A549 (cell line): ENCODE data around the gene DYNC2H1. TPM values are rescaled to one million over a fixed set of nuclear protein-coding genes. Genes with fewer than 3 reads are reported as not detected.

Source experiments
- ATAC-seq, 2 experiments: fragments of 200-7000 bp in 1 of 2; fragments of >200 bp in 1 of 2; cut with Nextera tagmentation in 1 of 2; cut with Tn5 transposase in 1 of 2; 3 replicates each; pipeline versions ENCODE4 v1.8.0 to v1.9.1; 2018 to 2020; ENCODE audit warnings: mild to moderate bottlenecking in 1 of 2, moderate library complexity in 1 of 2
- CTCF ChIA-PET: fragments of 300-600 bp; sonication (Branson Sonifier 250); formaldehyde crosslinking; extraction: SDS; loops from one replicate; lab custom pipeline; 2021; ENCODE audit warnings: antibody characterized with exemption, inconsistent platforms; lab: Yijun Ruan, JAX
- POLR2A ChIA-PET: fragments of 350-600 bp; formaldehyde crosslinking; extraction: SDS; loops from one replicate; lab custom pipeline; 2021; ENCODE audit warnings: antibody characterized with exemption, inconsistent platforms; lab: Yijun Ruan, JAX
- DNase-seq, 2 experiments: peaks; one replicate each; pipeline versions ENCODE4 v3.0.0 to v3.0.0-alpha.2; 2011 to 2016; ENCODE audit warnings: low read depth in 1 of 2, low spot score in 1 of 2
- FAIRE-seq: peaks from 2 replicates; lab custom pipeline; 2011; peaks lifted over from hg19 to GRCh38; lab: Jason Lieb, UNC
- H3K27ac ChIP-seq, 2 experiments: fragments of >200 bp; sonication (Bioruptor Twin); formaldehyde crosslinking; 3 replicates each; pipeline ENCODE4 v1.5.1; 2016 to 2017
- H3K4me1 ChIP-seq: fragments of >200 bp; sonication (Bioruptor Twin); formaldehyde crosslinking; 3 replicates; pipeline ENCODE4 v1.6.1; 2016
- H3K4me2 ChIP-seq: fragments of >200 bp; sonication (Bioruptor Twin); formaldehyde crosslinking; 3 replicates; pipeline ENCODE4 v1.6.1; 2016
- H3K4me3 ChIP-seq: fragments of >200 bp; sonication (Bioruptor Twin); formaldehyde crosslinking; 3 replicates; pipeline ENCODE4 v1.5.1; 2016
- H3K9me3 ChIP-seq: fragments of >200 bp; sonication (Bioruptor Twin); formaldehyde crosslinking; 3 replicates; pipeline ENCODE4 v1.6.1; 2016
- CBX2 ChIP-seq: fragments of 200-600 bp; sonication (generic); IDR thresholded peaks from 2 replicates; pipeline ENCODE4 v1.6.1; 2016; ENCODE audit warnings: low read depth, mild to moderate bottlenecking, borderline replicate concordance
- CEBPB ChIP-seq, 2 experiments: fragments of >200 bp in 1 of 2; sonication (Bioruptor Twin) in 1 of 2; formaldehyde crosslinking in 1 of 2; IDR thresholded peaks; 2 replicates each; pipeline ENCODE4 v1.6.1; 2012 to 2016
- CHD4 ChIP-seq: fragments of 200-600 bp; sonication (generic); IDR thresholded peaks from 2 replicates; pipeline ENCODE4 v1.6.1; 2016; ENCODE audit warnings: antibody characterized with exemption, mild to moderate bottlenecking, borderline replicate concordance
- ESRRA ChIP-seq: fragments of 150-350 bp; IDR thresholded peaks from 2 replicates; pipeline ENCODE4 v1.6.1; 2014; ENCODE audit warnings: mild to moderate bottlenecking, low read length, borderline replicate concordance
- FOXS1 ChIP-seq: fragments of 250-450 bp; sonication (Bioruptor Pico); IDR thresholded peaks from 2 replicates; pipeline ENCODE4 v1.5.0; 2020; ENCODE audit warnings: mild to moderate bottlenecking, moderate library complexity
- GATA3 ChIP-seq: IDR thresholded peaks from 2 replicates; pipeline ENCODE4 v1.6.1; 2012; ENCODE audit warnings: borderline replicate concordance
- HMGXB4 ChIP-seq: fragments of 250-450 bp; sonication (Bioruptor Pico); IDR thresholded peaks from 2 replicates; pipeline ENCODE4 v1.5.0; 2021; ENCODE audit warnings: mild to moderate bottlenecking, moderate library complexity, borderline replicate concordance
- HOXB5 ChIP-seq: fragments of 250-450 bp; sonication (Bioruptor Pico); IDR thresholded peaks from 2 replicates; pipeline ENCODE4 v1.5.0; 2020; ENCODE audit warnings: mild to moderate bottlenecking, moderate library complexity
- KDM1A ChIP-seq: fragments of 200-600 bp; sonication (generic); IDR thresholded peaks from 2 replicates; pipeline ENCODE4 v1.6.1; 2016; ENCODE audit warnings: low read depth, mild to moderate bottlenecking
- MAZ ChIP-seq: fragments of 150-350 bp; IDR thresholded peaks from 2 replicates; pipeline ENCODE4 v1.6.1; 2014; ENCODE audit warnings: antibody characterized with exemption, low read depth, low read length, borderline replicate concordance
- NFE2L2 ChIP-seq: fragments of 150-350 bp; conservative IDR thresholded peaks from 2 replicates; pipeline ENCODE4 v1.6.1; 2014; ENCODE audit warnings: low read length
- POLR2AphosphoS2 ChIP-seq: conservative IDR thresholded peaks from 2 replicates; pipeline ENCODE4 v1.6.1; 2012; ENCODE audit warnings: low read length, improper control_type of control experiment, inconsistent platforms
- RCOR1 ChIP-seq: fragments of 150-350 bp; IDR thresholded peaks from 2 replicates; pipeline ENCODE4 v1.6.1; 2014; ENCODE audit warnings: antibody characterized with exemption, low read length, low read depth
- RFX5 ChIP-seq: fragments of 450-650 bp; IDR thresholded peaks from 2 replicates; pipeline ENCODE4 v1.7.1; 2014; ENCODE audit warnings: antibody characterized with exemption, mild to moderate bottlenecking, moderate library complexity
- RNF2 ChIP-seq: fragments of 200-600 bp; sonication (generic); IDR thresholded peaks from 2 replicates; pipeline ENCODE4 v1.6.1; 2016; ENCODE audit warnings: low read depth, mild to moderate bottlenecking, antibody characterized with exemption, moderate library complexity, borderline replicate concordance
- SMC3 ChIP-seq: fragments of >200 bp; sonication (Bioruptor Twin); formaldehyde crosslinking; IDR thresholded peaks from 3 replicates; pipeline ENCODE4 v1.6.1; 2018; ENCODE audit warnings: inconsistent platforms
- SREBF2 ChIP-seq: fragments of 450-650 bp; IDR thresholded peaks from 2 replicates; pipeline ENCODE4 v1.6.1; 2014; ENCODE audit warnings: mild to moderate bottlenecking, moderate library complexity
- USF2 ChIP-seq: fragments of 450-650 bp; IDR thresholded peaks from 2 replicates; pipeline ENCODE4 v1.6.1; 2014; ENCODE audit warnings: antibody characterized with exemption
- ZFP36 ChIP-seq: fragments of 450-650 bp; IDR thresholded peaks from 2 replicates; pipeline ENCODE4 v1.6.1; 2014; ENCODE audit warnings: borderline replicate concordance; ENCODE audit not compliant: partially characterized antibody
- WGBS: methylation state at CpG from one replicate; pipeline ENCODE4 v1.1.6; 2017; ENCODE audit errors: missing lambda C conversion rate; 5-methylcytosine and 5-hydroxymethylcytosine counted together
- polyA plus RNA-seq, 4 experiments: library from polyadenylated mRNA; depleted of rRNA in 3 of 4; stranded (reverse); fragments of >200 nt; fragmentation: RNase III in 1 of 4; extraction: RNeasy Plus Mini Kit Qiagen cat#74134 plus additional on column Dnase treatment in 1 of 4; gene quantifications; 2 replicates in 3 of 4; 3 replicates in 1 of 4; pipeline ENCODE4 v1.2.3, GENCODE V29; 2011 to 2017
- TF ChIP-seq, protein P1 (sequence below): fragments of >200 bp; sonication (Bioruptor Twin); formaldehyde crosslinking; IDR thresholded peaks from 2 replicates; pipeline ENCODE4 v1.6.1; 2016
- TF ChIP-seq, protein P2 (sequence below): fragments of 250-450 bp; sonication (Bioruptor Pico); IDR thresholded peaks from 2 replicates; pipeline ENCODE4 v1.5.0; 2020; ENCODE audit warnings: low read depth, mild to moderate bottlenecking, moderate library complexity
- TF ChIP-seq, protein P3 (sequence below): fragments of >200 bp; sonication (Bioruptor Twin); formaldehyde crosslinking; IDR thresholded peaks from 3 replicates; pipeline ENCODE4 v1.6.1; 2016
- TF ChIP-seq, protein P4 (sequence below): IDR thresholded peaks from 2 replicates; pipeline ENCODE4 v1.6.1; 2012

Gene DYNC2H1
- polyA plus RNA-seq, 2 of the 4 experiments (the other 2 are of a cell fraction): 4.9 to 14.8 TPM

DNA sequence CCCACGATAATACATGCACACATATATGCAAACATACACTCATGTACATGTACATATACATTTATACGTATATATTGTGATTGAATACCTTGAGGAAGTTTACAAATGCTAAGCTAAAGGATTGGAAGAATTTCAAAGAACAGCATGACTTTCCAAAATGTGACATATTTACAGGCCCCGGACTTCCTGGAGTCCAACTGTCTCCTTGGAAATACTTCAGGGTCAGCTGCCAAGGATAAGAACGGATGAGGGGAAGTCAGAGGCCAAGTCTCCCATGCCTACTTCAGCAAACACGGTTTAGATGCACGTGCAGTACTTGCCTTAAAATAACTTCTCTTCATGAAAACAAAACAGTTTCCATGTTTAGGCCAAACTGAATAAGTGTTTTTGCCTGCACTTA lies 213.6 kb downstream of the DYNC2H1 start:
- Histone ChIP-seq H3K4me1 (no peaks in the 10 kb centered on the region), H3K4me2 (no peak overlapping the region), H3K9me3 (no peaks in the 10 kb centered on the region), H3K27ac (no peak overlapping the region)
- 72% methylated on average over 6 of the region's 6 CpGs for WGBS
- ATAC-seq: no peak
- POLR2A ChIA-PET: no interaction called here
- FAIRE-seq: no peak
- TF ChIP-seq HMGXB4 (CRISPR knock-in tag) (no peak), MAZ (no peak), GATA3 (no peak), USF2 (no peak), KDM1A (no peak), RCOR1 (no peak), RNF2 (no peak), FOXS1 (CRISPR knock-in tag) (no peak)
- TF ChIP-seq, protein P1, sequence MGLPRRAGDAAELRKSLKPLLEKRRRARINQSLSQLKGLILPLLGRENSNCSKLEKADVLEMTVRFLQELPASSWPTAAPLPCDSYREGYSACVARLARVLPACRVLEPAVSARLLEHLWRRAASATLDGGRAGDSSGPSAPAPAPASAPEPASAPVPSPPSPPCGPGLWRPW: no peak
- TF ChIP-seq, all 56 proteins: peak for 0
- CTCF ChIA-PET: interaction anchor here (2.7 kb wide), 1 partner anchor 278 kb away, joined by 8 read pairs; no protein-coding TSS in a partner anchor
- no peak for DNase-seq
- H3K4me3 ChIP-seq: no peak overlapping the region

DNA sequence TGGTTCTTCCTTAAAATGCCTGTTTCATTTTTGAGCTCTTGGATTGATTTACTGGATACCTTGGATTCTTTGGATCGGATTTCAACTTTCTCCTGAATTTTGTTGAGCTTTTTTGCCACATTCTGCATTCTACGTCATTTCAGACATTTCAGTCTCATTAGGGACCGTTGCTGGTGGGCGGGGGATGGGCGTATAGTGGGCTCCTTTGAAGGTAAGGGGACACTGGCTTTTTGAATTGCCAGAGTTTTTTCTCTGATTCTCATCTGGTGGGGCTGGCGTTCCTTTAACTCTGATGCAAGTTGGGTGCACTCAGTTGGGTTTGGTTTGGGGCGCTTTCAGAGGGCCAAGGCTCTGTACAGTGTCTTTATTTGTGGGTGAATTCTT lies 216.5 kb downstream of the DYNC2H1 start:
- Histone ChIP-seq H3K4me3 (no peak overlapping the region), H3K4me2 (no peak overlapping the region), H3K9me3 (no peaks in the 10 kb centered on the region), H3K4me1 (no peaks in the 10 kb centered on the region), H3K27ac (no peak overlapping the region; a peak in 1 of 6 replicates)
- WGBS: 51% methylated on average over 7 of the region's 7 CpGs
- FAIRE-seq (no peak), DNase-seq (no peak), ATAC-seq (no peak)
- TF ChIP-seq CHD4 (no peak), HOXB5 (CRISPR knock-in tag) (no peak), CBX2 (no peak), USF2 (no peak), ESRRA (no peak), SREBF2 (no peak), ZFP36 (no peak), MAZ (no peak), NFE2L2 (no peak), KDM1A (no peak), SMC3 (no peak), CEBPB (IDR thresholded peaks at IDR 0.05) (no peak), RFX5 (no peak), POLR2AphosphoS2 (no peak)
- TF ChIP-seq, protein P2, sequence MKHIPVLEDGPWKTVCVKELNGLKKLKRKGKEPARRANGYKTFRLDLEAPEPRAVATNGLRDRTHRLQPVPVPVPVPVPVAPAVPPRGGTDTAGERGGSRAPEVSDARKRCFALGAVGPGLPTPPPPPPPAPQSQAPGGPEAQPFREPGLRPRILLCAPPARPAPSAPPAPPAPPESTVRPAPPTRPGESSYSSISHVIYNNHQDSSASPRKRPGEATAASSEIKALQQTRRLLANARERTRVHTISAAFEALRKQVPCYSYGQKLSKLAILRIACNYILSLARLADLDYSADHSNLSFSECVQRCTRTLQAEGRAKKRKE: no peak
- TF ChIP-seq, protein P1: no peak
- TF ChIP-seq, protein P3, sequence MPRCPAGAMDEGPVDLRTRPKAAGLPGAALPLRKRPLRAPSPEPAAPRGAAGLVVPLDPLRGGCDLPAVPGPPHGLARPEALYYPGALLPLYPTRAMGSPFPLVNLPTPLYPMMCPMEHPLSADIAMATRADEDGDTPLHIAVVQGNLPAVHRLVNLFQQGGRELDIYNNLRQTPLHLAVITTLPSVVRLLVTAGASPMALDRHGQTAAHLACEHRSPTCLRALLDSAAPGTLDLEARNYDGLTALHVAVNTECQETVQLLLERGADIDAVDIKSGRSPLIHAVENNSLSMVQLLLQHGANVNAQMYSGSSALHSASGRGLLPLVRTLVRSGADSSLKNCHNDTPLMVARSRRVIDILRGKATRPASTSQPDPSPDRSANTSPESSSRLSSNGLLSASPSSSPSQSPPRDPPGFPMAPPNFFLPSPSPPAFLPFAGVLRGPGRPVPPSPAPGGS: no peak
- TF ChIP-seq, protein P4, sequence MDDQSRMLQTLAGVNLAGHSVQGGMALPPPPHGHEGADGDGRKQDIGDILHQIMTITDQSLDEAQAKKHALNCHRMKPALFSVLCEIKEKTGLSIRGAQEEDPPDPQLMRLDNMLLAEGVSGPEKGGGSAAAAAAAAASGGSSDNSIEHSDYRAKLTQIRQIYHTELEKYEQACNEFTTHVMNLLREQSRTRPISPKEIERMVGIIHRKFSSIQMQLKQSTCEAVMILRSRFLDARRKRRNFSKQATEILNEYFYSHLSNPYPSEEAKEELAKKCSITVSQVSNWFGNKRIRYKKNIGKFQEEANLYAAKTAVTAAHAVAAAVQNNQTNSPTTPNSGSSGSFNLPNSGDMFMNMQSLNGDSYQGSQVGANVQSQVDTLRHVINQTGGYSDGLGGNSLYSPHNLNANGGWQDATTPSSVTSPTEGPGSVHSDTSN: no peak
- CTCF ChIA-PET: interaction anchor here (0.7 kb wide), 2 partner anchors 15 to 275 kb away, joined by 3 read pairs; no protein-coding TSS in a partner anchor
- POLR2A ChIA-PET: no interaction called here
